Stimulated activated CD8-positive, alpha-beta memory T cell treated with anti-CD3 and anti-CD28 coated beads, Interleukin-4, amount 100 ng/mL, for 24 hours (primary cell): Measurements from ENCODE around the gene HTD2.

Experiments used
- DNase-seq: peaks from one replicate; pipeline ENCODE4 v3.0.0-alpha.2; 2020; ENCODE audit warnings: low read depth

The HTD2 gene

GRCh38 chr3:58292866-58293265 lies 13.5 kb upstream of the HTD2 start:
- no peak for DNase-seq

GRCh38 chr3:58293516-58293915 lies 12.8 kb upstream of the HTD2 start:
- no peak for DNase-seq

GRCh38 chr3:58296269-58296668 lies 10.1 kb upstream of the HTD2 start:
- no peak for DNase-seq

GRCh38 chr3:58296843-58297242 lies 9.5 kb upstream of the HTD2 start:
- DNase-seq, result no peak

- no peak for DNase-seq
Observed at GRCh38 chr3:58298190-58298589, 8.1 kb upstream of the HTD2 start.

- no peak for DNase-seq
Observed at GRCh38 chr3:58299075-58299474, 7.2 kb upstream of the HTD2 start.

GRCh38 chr3:58299839-58300516 lies 6.3 kb upstream of the HTD2 start:
- no peak for DNase-seq

GRCh38 chr3:58307639-58308215 lies 1.4 kb downstream of the HTD2 start:
- no peak for DNase-seq

- DNase-seq, result no peak
Observed at GRCh38 chr3:58308728-58309127, 2.4 kb downstream of the HTD2 start.

GRCh38 chr3:58317811-58318210 lies 11.5 kb downstream of the HTD2 start:
- no peak for DNase-seq

GRCh38 chr3:58321791-58322190 lies 15.5 kb downstream of the HTD2 start:
- no peak for DNase-seq

- DNase-seq, result no peak
Observed at GRCh38 chr3:58322793-58323192, 16.5 kb downstream of the HTD2 start.

- DNase-seq, result no peak
Observed at GRCh38 chr3:58323529-58324390, 17.4 kb downstream of the HTD2 start.

GRCh38 chr3:58324391-58325390 lies 18.4 kb downstream of the HTD2 start:
- no peak for DNase-seq

GRCh38 chr3:58325525-58325992 lies 19.2 kb downstream of the HTD2 start:
- no peak for DNase-seq

GRCh38 chr3:58326267-58326900 lies 20.1 kb downstream of the HTD2 start:
- no peak for DNase-seq

- DNase-seq, result no peak
Observed at GRCh38 chr3:58329150-58329921, 23.0 kb downstream of the HTD2 start.

- no peak for DNase-seq
Observed at GRCh38 chr3:58329922-58330413, 23.6 kb downstream of the HTD2 start.

GRCh38 chr3:58331593-58332152 lies 25.4 kb downstream of the HTD2 start:
- DNase-seq, result no peak
